Measurements from ENCODE around the gene DIAPH2.

GRCh38 chrX:97517763-97518162, 833.1 kb downstream of the DIAPH2 start:
- TF ChIP-seq POLR2AphosphoS5 (IDR thresholded peaks at IDR 0.05; ENCODE audit: low read depth, low read length) (no peak), POLR2A (IDR thresholded peaks at IDR 0.05; ENCODE audit: low read depth, low read length) (no peak)

All from GM12892 (cell line).